Measurements from ENCODE around the gene PLEKHN1. TPM values are rescaled to one million over a fixed set of nuclear protein-coding genes. Genes with fewer than 3 reads are reported as not detected.

PLEKHN1 gene
- total and polyA plus RNA-seq, 2 of the 4 experiments (the other 2 are of a cell fraction) = 0.54 to 2.1 TPM

- Histone ChIP-seq H3K27me3 (ENCODE audit: control insufficient read depth, insufficient read depth, low read length) (peaks cover 5% of the 10 kb centered on the region; the same call in 1 of the 2 replicates), H4K5ac (ENCODE audit: low read depth, low read length) (no peak overlapping the region), H2AK9ac (replicated peaks; ENCODE audit: low read depth, low read length, poor library complexity) (no peak overlapping the region), H3K9me3 (ENCODE audit: control insufficient read depth, insufficient read depth, low read length) (no peaks in the 10 kb centered on the region), H3K4ac (ENCODE audit: low read depth, low read length) (no peak overlapping the region), H3K56ac (ENCODE audit: extremely low read depth, insufficient read depth, low read length) (no peak overlapping the region), H3K4me3 (ENCODE audit: insufficient read depth, low read depth, low read length) (no peak overlapping the region), H3K79me1 (ENCODE audit: low read depth in 1 of 2, low read length in 2 of 2) (no peaks in the 10 kb centered on the region), H4K91ac (ENCODE audit: insufficient read depth, low read depth, low read length) (no peak overlapping the region), H3K23ac (ENCODE audit: low read depth, low read length) (no peak overlapping the region), H4K20me1 (ENCODE audit: insufficient read depth, low read length) (no peaks in the 10 kb centered on the region; the same call in 1 of the 2 replicates), H2AK5ac (ENCODE audit: low read depth, low read length) (no peak overlapping the region), H3K4me2 (ENCODE audit: low read depth, low read length) (no peak overlapping the region), H2BK20ac (ENCODE audit: low read depth, low read length) (no peak overlapping the region), H3K9me1 (ENCODE audit: insufficient read depth, low read length) (no peaks in the 10 kb centered on the region), H3K9ac (ENCODE audit: low read depth, low read length) (no peak overlapping the region), H2BK120ac (ENCODE audit: low read depth, low read length) (no peak overlapping the region), H2AFZ (replicated peaks; ENCODE audit: low read length, poor library complexity) (peak overlapping the region; percentile 23), H3K36me3 (ENCODE audit: control insufficient read depth, insufficient read depth, low read length) (no peaks in the 10 kb centered on the region), H3K27ac (ENCODE audit: insufficient read depth, low read length) (no peak overlapping the region), H3K18ac (ENCODE audit: low read depth, low read length) (no peak overlapping the region), H3K4me1 (ENCODE audit: control insufficient read depth, insufficient read depth, low read length) (0 out of 2 replicates have a peak, but pooled peaks cover 2% of the 10 kb centered on the region), H2BK15ac (ENCODE audit: low read depth, low read length) (no peak overlapping the region), H3K14ac (replicated peaks; ENCODE audit: low read depth, low read length) (no peak overlapping the region), H2BK5ac (ENCODE audit: low read depth, low read length, poor library complexity, severe bottlenecking) (no peak overlapping the region), H4K8ac (ENCODE audit: low read depth in 2 of 2, low read length in 2 of 2) (no peak overlapping the region)
- ATAC-seq (ENCODE audit: low read depth) (no peak), DNase-seq (no peak)
- BruUV-seq (replicated peaks) = no TSS peak
- intact Hi-C loops (cut with micrococcal nuclease) = loop anchor here (5.0 kb wide), 1 partner anchor 73 kb away; no protein-coding TSS in a partner anchor
- ChIA-PET POLR2A (ENCODE audit: unreplicated experiment) (no interaction called here), CTCF (interaction anchor here (1.4 kb wide), 1 partner anchor 10 kb away, joined by 3 read pairs; no protein-coding TSS in a partner anchor)
- WGBS, 2 experiments (ENCODE audit: extremely low coverage in 2 of 2, insufficient read length in 1 of 2) = 75% methylated on average over 14 of the region's 17 CpGs; no CpG with 5 or more reads in 1 of the 2 experiments
- TF ChIP-seq CEBPB (IDR thresholded peaks at IDR 0.05; ENCODE audit: low read depth, low read length) = no peak
- TF ChIP-seq USF2 (IDR thresholded peaks at IDR 0.05; ENCODE audit: low read depth, low read length) = no peak
- TF ChIP-seq FOS (IDR thresholded peaks at IDR 0.05; ENCODE audit: low read depth, low read length) = no peak
- in situ Hi-C loops (cut with MboI; ENCODE audit: low sequenced_read_pairs) = no loop called here
- dilution Hi-C loops (cut with HindIII; ENCODE audit: low sequenced_read_pairs, unreplicated experiment) = no loop called here
Observed at GRCh38 chr1:974687-975328, 8.5 kb downstream of the PLEKHN1 start.
